Keratinocyte (primary cell): ENCODE measurements around the gene TAP1. TPM values are rescaled to one million over a fixed set of nuclear protein-coding genes. Genes with fewer than 3 reads are reported as not detected.

Experiments used
- DNase-seq: peaks from one replicate; pipeline ENCODE4 v3.0.0-alpha.2; 2011; ENCODE audit warnings: low read depth, missing footprints, low spot score
- FAIRE-seq: peaks from 2 replicates; lab custom pipeline; 2011; peaks lifted over from hg19 to GRCh38; lab: Jason Lieb, UNC
- H2AFZ ChIP-seq: 2 replicates; pipeline ENCODE4 v1.6.0; 2012; ENCODE audit warnings: low read length, control low read depth, inconsistent platforms; ENCODE audit not compliant: control insufficient read depth
- H3K27ac ChIP-seq: 2 replicates; pipeline ENCODE4 v1.5.1; 2011; ENCODE audit warnings: low read length; ENCODE audit not compliant: control insufficient read depth, insufficient read depth
- H3K27me3 ChIP-seq: 3 replicates; pipeline ENCODE4 v1.6.0; 2011; ENCODE audit warnings: low read length; ENCODE audit not compliant: control insufficient read depth, insufficient read depth; ENCODE audit errors: extremely low read depth
- H3K36me3 ChIP-seq, 2 experiments: 2 replicates in 1 of 2; 3 replicates in 1 of 2; pipeline ENCODE4 v1.5.1; 2011; ENCODE audit warnings: low read length in 2 of 2, mild to moderate bottlenecking in 1 of 2; ENCODE audit not compliant: control insufficient read depth in 2 of 2, insufficient read depth in 2 of 2; ENCODE audit errors: extremely low read depth in 1 of 2
- H3K4me1 ChIP-seq: 3 replicates; pipeline ENCODE4 v1.5.1; 2011; ENCODE audit warnings: low read length; ENCODE audit not compliant: control insufficient read depth, insufficient read depth; ENCODE audit errors: extremely low read depth
- H3K4me2 ChIP-seq: 3 replicates; pipeline ENCODE4 v1.6.0; 2011; ENCODE audit warnings: low read depth, low read length; ENCODE audit not compliant: control insufficient read depth, insufficient read depth; ENCODE audit errors: extremely low read depth
- H3K4me3 ChIP-seq, 3 experiments: fragments of 200-600 bp in 1 of 3; sonication (generic) in 1 of 3; 2 replicates in 2 of 3; 3 replicates in 1 of 3; pipeline ENCODE4 v1.5.1; 2011 to 2016; ENCODE audit warnings: low read length in 3 of 3, mild to moderate bottlenecking in 3 of 3, control low read depth in 2 of 3, inconsistent platforms in 1 of 3, low read depth in 1 of 3, mixed read lengths in 1 of 3, mixed run types in 1 of 3, moderate library complexity in 1 of 3; ENCODE audit not compliant: control insufficient read depth in 2 of 3, insufficient read depth in 2 of 3; ENCODE audit errors: extremely low read depth in 1 of 3
- H3K79me2 ChIP-seq: 2 replicates; pipeline ENCODE4 v1.6.0; 2012; ENCODE audit warnings: low read length; ENCODE audit not compliant: control insufficient read depth, insufficient read depth
- H3K9ac ChIP-seq: 3 replicates; pipeline ENCODE4 v1.6.0; 2011; ENCODE audit warnings: low read length; ENCODE audit not compliant: control insufficient read depth, insufficient read depth; ENCODE audit errors: extremely low read depth
- H3K9me1 ChIP-seq: 3 replicates; pipeline ENCODE4 v1.6.0; 2011; ENCODE audit warnings: low read length; ENCODE audit not compliant: control insufficient read depth, insufficient read depth; ENCODE audit errors: extremely low read depth
- H3K9me3 ChIP-seq: 2 replicates; pipeline ENCODE4 v1.5.1; 2012; ENCODE audit warnings: low read depth, low read length; ENCODE audit not compliant: control insufficient read depth
- H4K20me1 ChIP-seq: 3 replicates; pipeline ENCODE4 v1.6.0; 2011; ENCODE audit warnings: low read length; ENCODE audit not compliant: control insufficient read depth, insufficient read depth; ENCODE audit errors: extremely low read depth
- EZH2 ChIP-seq: IDR thresholded peaks from one replicate; pipeline ENCODE4 v1.6.1; 2012; ENCODE audit warnings: inconsistent platforms, mild to moderate bottlenecking, low read length, moderate library complexity
- dilution Hi-C: fragments of 300-500 bp; cut with MboI; formaldehyde crosslinking; loops from one replicate; pipeline ENCODE4 v1.7.0; 2020; ENCODE audit warnings: low sequenced_read_pairs; ENCODE audit not compliant: extremely low pct_ligation_motif_present
- polyA plus RNA-seq, 5 experiments: library from polyadenylated mRNA; depleted of rRNA in 3 of 5; stranded (reverse) in 3 of 5; stranded (forward) in 1 of 5; unstranded in 1 of 5; fragments of >200 nt; gene quantifications; 1 replicate in 1 of 5; 2 replicates in 3 of 5; 3 replicates in 1 of 5; pipeline versions ENCODE4 v1.2.1 to v1.2.3, GENCODE V29; 2011 to 2012; ENCODE audit warnings: missing spikeins in 2 of 5, low read depth in 1 of 5, low replicate concordance in 1 of 5
- TF ChIP-seq, protein P1 (sequence below), 3 experiments: IDR thresholded peaks in 1 of 3; conservative IDR thresholded peaks in 1 of 3; optimal IDR thresholded peaks in 1 of 3; 2 replicates in 2 of 3; 3 replicates in 1 of 3; pipeline versions ENCODE3 to v1.5.1; 2011; ENCODE audit warnings: low read length in 3 of 3, mild to moderate bottlenecking in 3 of 3, moderate library complexity in 2 of 3, control low read depth in 1 of 3, inconsistent platforms in 1 of 3; ENCODE audit not compliant: insufficient read depth in 2 of 3; ENCODE audit errors: extremely low read depth in 1 of 3

Gene TAP1
- polyA plus RNA-seq, 1 donor (not counting 4 experiments of a cell fraction or from before 2014, with no cell fraction given), result 56.1 TPM

DNA sequence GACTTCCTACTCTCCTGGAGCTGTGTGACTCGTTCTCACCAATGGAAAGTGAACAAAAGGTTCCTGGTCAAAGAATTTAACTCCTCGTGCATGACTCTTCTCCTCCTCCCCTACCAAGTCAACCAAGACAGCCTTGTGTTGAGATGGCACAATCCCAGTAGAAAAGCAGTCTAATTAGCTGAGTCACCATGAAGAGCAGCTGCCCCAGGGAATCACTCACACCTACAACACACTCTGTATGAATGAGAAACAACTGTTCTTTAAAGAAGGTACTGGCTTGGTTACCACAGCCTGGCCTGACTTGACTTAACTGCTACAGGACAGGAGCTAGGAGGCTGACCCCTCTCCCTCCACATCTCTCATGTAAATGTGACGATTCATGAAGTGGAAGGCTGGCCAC lies 33.8 kb downstream of the TAP1 start:
- Histone ChIP-seq H3K79me2 (no peaks in the 10 kb centered on the region), H3K27me3 (no peaks in the 10 kb centered on the region), H3K27ac (peak overlapping the region; percentile 57), H3K4me3 (no peak overlapping the region), H3K9me1 (no peaks in the 10 kb centered on the region), H3K9ac (no peak overlapping the region), H3K9me3 (no peaks in the 10 kb centered on the region), H3K36me3 (no peaks in the 10 kb centered on the region), H2AFZ (no peak overlapping the region), H3K4me2 (peak overlapping the region; percentile 49), H4K20me1 (no peaks in the 10 kb centered on the region), H3K4me1 (peaks cover 33% of the 10 kb centered on the region)
- no peak for TF ChIP-seq EZH2
- TF ChIP-seq, protein P1, sequence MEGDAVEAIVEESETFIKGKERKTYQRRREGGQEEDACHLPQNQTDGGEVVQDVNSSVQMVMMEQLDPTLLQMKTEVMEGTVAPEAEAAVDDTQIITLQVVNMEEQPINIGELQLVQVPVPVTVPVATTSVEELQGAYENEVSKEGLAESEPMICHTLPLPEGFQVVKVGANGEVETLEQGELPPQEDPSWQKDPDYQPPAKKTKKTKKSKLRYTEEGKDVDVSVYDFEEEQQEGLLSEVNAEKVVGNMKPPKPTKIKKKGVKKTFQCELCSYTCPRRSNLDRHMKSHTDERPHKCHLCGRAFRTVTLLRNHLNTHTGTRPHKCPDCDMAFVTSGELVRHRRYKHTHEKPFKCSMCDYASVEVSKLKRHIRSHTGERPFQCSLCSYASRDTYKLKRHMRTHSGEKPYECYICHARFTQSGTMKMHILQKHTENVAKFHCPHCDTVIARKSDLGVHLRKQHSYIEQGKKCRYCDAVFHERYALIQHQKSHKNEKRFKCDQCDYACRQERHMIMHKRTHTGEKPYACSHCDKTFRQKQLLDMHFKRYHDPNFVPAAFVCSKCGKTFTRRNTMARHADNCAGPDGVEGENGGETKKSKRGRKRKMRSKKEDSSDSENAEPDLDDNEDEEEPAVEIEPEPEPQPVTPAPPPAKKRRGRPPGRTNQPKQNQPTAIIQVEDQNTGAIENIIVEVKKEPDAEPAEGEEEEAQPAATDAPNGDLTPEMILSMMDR (optimal IDR thresholded peaks at IDR 0.05 in 1 of 3, IDR thresholded peaks at IDR 0.05 in 1 of 3, conservative IDR thresholded peaks at IDR 0.05 in 1 of 3; ENCODE audit: extremely low read depth in 1 of 3, insufficient read depth in 2 of 3, low read length in 3 of 3), result no peak
- dilution Hi-C loops, result no loop called here
- FAIRE-seq (peak; percentile 99), DNase-seq (no peak)

DNA sequence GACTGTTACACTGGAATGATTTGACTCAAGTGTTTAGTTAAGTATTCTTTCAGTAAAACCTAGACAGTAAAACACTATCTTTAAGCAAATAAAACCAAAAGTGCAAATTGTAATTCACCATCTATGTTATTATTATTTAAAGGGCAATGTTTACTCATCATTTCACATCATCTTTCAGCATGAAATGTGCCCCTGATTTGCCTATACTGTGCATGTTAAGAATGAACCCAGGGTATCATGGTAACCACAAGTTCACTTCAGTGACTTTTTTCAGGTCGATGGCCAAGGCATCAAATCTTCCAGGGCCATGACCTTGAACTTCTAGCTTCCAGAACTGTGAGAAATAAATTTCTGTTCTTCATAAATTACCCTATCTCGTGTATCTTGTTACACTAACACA lies 34.6 kb downstream of the TAP1 start:
- dilution Hi-C loops, result no loop called here
- no peak for FAIRE-seq
- Histone ChIP-seq H3K4me2 (no peak overlapping the region), H3K36me3 (no peaks in the 10 kb centered on the region), H3K79me2 (no peaks in the 10 kb centered on the region), H3K9me1 (no peaks in the 10 kb centered on the region), H3K27ac (no peak overlapping the region), H3K9ac (no peak overlapping the region), H4K20me1 (no peaks in the 10 kb centered on the region), H3K4me3 (no peak overlapping the region), H2AFZ (no peak overlapping the region), H3K9me3 (no peaks in the 10 kb centered on the region), H3K27me3 (no peaks in the 10 kb centered on the region), H3K4me1 (peaks cover 41% of the 10 kb centered on the region)
- DNase-seq, result no peak
- TF ChIP-seq, protein P1 (optimal IDR thresholded peaks at IDR 0.05 in 1 of 3, IDR thresholded peaks at IDR 0.05 in 1 of 3, conservative IDR thresholded peaks at IDR 0.05 in 1 of 3; ENCODE audit: extremely low read depth in 1 of 3, insufficient read depth in 2 of 3, low read length in 3 of 3), result no peak
- no peak for TF ChIP-seq EZH2
